Spleen (tissue), 7 donors: ENCODE results near the gene TNS2.

Experiments
- POLR2A ChIP-seq, 3 donors: fragments of 450-650 bp; IDR thresholded peaks; one replicate each; pipeline ENCODE4 v1.5.1; 2017; ENCODE audit warnings: antibody characterized with exemption in 3 of 3, mild to moderate bottlenecking in 1 of 3
- POLR2AphosphoS5 ChIP-seq, 3 donors: sonication (generic); formaldehyde crosslinking; IDR thresholded peaks; one replicate each; pipeline ENCODE4 v1.5.1; 2017; ENCODE audit warnings: antibody characterized with exemption in 3 of 3
- TF ChIP-seq, protein P1 (sequence below), 11 experiments: fragments of 200-600 bp in 7 of 11; fragments of 450-650 bp in 4 of 11; sonication (generic) in 4 of 11; IDR thresholded peaks in 8 of 11; conservative IDR thresholded peaks in 3 of 11; 1 replicate in 7 of 11; 2 replicates in 4 of 11; pipeline versions ENCODE4 v1.4.0 to v1.8.0; 2016 to 2021; ENCODE audit warnings: antibody characterized with exemption in 11 of 11, inconsistent platforms in 4 of 11, mild to moderate bottlenecking in 1 of 11
- donor health status: DM: no; HTN: no; CAD: no; lungs with moderate emphysema.
- donor health status: DM: no; HTN: no; CAD: no.
- donor health status: DM: no; HTN: no; CAD: no.

DNA sequence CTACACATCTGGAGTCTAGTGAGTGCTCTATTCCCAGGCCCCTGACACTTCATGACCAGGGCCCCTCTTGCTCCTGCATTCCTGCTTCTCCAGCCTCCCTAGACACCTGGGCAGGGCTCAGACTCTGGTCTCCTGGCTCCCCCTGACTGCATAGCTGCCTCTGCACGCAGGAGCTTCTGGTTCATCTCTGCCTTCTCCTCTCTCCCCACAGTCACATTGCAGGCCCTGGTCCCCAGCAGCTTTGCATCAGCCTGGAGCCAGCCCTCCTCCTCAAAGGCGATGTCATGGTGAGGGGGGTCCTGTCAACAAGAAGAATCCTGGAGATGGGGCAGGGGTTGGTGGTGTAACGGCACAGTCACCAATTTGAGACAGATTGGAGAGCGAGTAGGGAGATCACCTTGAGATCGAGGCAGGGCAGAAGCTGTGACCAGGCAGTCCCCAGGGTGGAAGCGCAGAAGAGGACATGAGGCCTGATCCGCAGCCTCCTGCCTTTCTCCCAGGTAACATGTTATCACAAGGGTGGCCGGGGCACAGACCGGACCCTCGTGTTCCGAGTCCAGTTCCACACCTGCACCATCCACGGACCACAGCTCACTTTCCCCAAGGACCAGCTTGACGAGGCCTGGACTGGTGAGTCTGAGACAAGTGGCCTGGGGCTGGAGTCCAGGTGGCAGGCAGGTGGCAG is 8.1 kb downstream of the TNS2 start:
- TF ChIP-seq, protein P1, sequence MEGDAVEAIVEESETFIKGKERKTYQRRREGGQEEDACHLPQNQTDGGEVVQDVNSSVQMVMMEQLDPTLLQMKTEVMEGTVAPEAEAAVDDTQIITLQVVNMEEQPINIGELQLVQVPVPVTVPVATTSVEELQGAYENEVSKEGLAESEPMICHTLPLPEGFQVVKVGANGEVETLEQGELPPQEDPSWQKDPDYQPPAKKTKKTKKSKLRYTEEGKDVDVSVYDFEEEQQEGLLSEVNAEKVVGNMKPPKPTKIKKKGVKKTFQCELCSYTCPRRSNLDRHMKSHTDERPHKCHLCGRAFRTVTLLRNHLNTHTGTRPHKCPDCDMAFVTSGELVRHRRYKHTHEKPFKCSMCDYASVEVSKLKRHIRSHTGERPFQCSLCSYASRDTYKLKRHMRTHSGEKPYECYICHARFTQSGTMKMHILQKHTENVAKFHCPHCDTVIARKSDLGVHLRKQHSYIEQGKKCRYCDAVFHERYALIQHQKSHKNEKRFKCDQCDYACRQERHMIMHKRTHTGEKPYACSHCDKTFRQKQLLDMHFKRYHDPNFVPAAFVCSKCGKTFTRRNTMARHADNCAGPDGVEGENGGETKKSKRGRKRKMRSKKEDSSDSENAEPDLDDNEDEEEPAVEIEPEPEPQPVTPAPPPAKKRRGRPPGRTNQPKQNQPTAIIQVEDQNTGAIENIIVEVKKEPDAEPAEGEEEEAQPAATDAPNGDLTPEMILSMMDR (IDR thresholded peaks at IDR 0.05 in 8 of 11, conservative IDR thresholded peaks at IDR 0.05 in 3 of 11) = no peak
- TF ChIP-seq POLR2A (IDR thresholded peaks at IDR 0.05) (no peak), POLR2AphosphoS5 (IDR thresholded peaks at IDR 0.05) (peak in 1 of 3 donors; percentile 36)
